Measurements from ENCODE around the gene RALGPS1.

The RALGPS1 gene

GRCh38 chr9:127122176-127123063, 207.8 kb downstream of the RALGPS1 start, which contains the start of gene ANGPTL2:
Gene ANGPTL2 (minus strand): TSS chr9:127122635. CDS start chr9:127108731, 13,904 bp downstream.
- DNase-seq (ENCODE audit: low read depth) = peak; percentile 97

- no peak for DNase-seq (ENCODE audit: low read depth)
Observed at GRCh38 chr9:127123064-127123890, 208.7 kb downstream of the RALGPS1 start.

GRCh38 chr9:127124111-127124531, 209.5 kb downstream of the RALGPS1 start:
- no peak for DNase-seq (ENCODE audit: low read depth)

GRCh38 chr9:127124792-127125191, 210.2 kb downstream of the RALGPS1 start:
- DNase-seq (ENCODE audit: low read depth) = no peak

- DNase-seq (ENCODE audit: low read depth) = no peak
Observed at GRCh38 chr9:127126971-127127370, 212.4 kb downstream of the RALGPS1 start.

- DNase-seq (ENCODE audit: low read depth) = peak; percentile 93
Observed at GRCh38 chr9:127128341-127129072, 213.9 kb downstream of the RALGPS1 start.

- DNase-seq (ENCODE audit: low read depth) = no peak
Observed at GRCh38 chr9:127129073-127129717, 214.6 kb downstream of the RALGPS1 start.

- DNase-seq (ENCODE audit: low read depth) = no peak
Observed at GRCh38 chr9:127129718-127130085, 215.1 kb downstream of the RALGPS1 start.

GRCh38 chr9:127130235-127130634, 215.7 kb downstream of the RALGPS1 start:
- DNase-seq (ENCODE audit: low read depth) = no peak

- DNase-seq (ENCODE audit: low read depth) = peak; percentile 90
Observed at GRCh38 chr9:127130661-127131538, 216.3 kb downstream of the RALGPS1 start.

GRCh38 chr9:127131871-127132270, 217.3 kb downstream of the RALGPS1 start:
- DNase-seq (ENCODE audit: low read depth) = no peak

GRCh38 chr9:127132375-127132774, 217.8 kb downstream of the RALGPS1 start:
- no peak for DNase-seq (ENCODE audit: low read depth)

- no peak for DNase-seq (ENCODE audit: low read depth)
Observed at GRCh38 chr9:127132921-127133647, 218.5 kb downstream of the RALGPS1 start.

- DNase-seq (ENCODE audit: low read depth) = peak; percentile 72
Observed at GRCh38 chr9:127133739-127134167, 219.2 kb downstream of the RALGPS1 start.

- no peak for DNase-seq (ENCODE audit: low read depth)
Observed at GRCh38 chr9:127135056-127135745, 220.6 kb downstream of the RALGPS1 start.

- DNase-seq (ENCODE audit: low read depth) = no peak
Observed at GRCh38 chr9:127136081-127136879, 221.7 kb downstream of the RALGPS1 start.

GRCh38 chr9:127136880-127137639, 222.5 kb downstream of the RALGPS1 start:
- no peak for DNase-seq (ENCODE audit: low read depth)

Measured in stromal cell of bone marrow (primary cell).